Activated CD8-positive, alpha-beta memory T cell treated with anti-CD3 and anti-CD28 coated beads, Interleukin-2, amount 10 ng/mL, durations not matched to agents 7 days and 5 days (primary cell): ENCODE data around the gene CDC7. TPM values are rescaled to one million over a fixed set of nuclear protein-coding genes. Genes with fewer than 3 reads are reported as not detected.
"Not testable (repeated sequence)": the region's sequence is repeated elsewhere in the genome, so short reads cannot be mapped to it uniquely, and the experiment has no call there.

Source experiments
- ATAC-seq: fragments of 150-1000 bp; cut with Tn5 transposase; one replicate; pipeline ENCODE4 v1.10.0; 2021; ENCODE audit warnings: moderate library complexity
- CTCF ChIA-PET: fragments of 350-600 bp; sonication (Branson Sonifier 250); formaldehyde crosslinking; loops from one replicate; lab custom pipeline; 2021; ENCODE audit warnings: antibody characterized with exemption; lab: Charles Lee
- DNase-seq: peaks from one replicate; pipeline ENCODE4 v3.0.0-alpha.2; 2020
- H3K27ac Mint-ChIP-seq: one replicate; pipeline ENCODE4 v1.8.0; 2021; ENCODE audit warnings: mild to moderate bottlenecking, mixed read lengths
- H3K27me3 Mint-ChIP-seq: one replicate; pipeline ENCODE4 v1.8.0; 2021; ENCODE audit warnings: mixed read lengths
- H3K36me3 Mint-ChIP-seq: one replicate; pipeline ENCODE4 v1.8.0; 2021; ENCODE audit warnings: mild to moderate bottlenecking, mixed read lengths
- H3K4me1 Mint-ChIP-seq: one replicate; pipeline ENCODE4 v1.8.0; 2021; ENCODE audit warnings: mixed read lengths
- H3K4me3 Mint-ChIP-seq: one replicate; pipeline ENCODE4 v1.8.0; 2021; ENCODE audit warnings: mild to moderate bottlenecking, moderate library complexity, mixed read lengths
- H3K9me3 Mint-ChIP-seq: one replicate; pipeline ENCODE4 v1.8.0; 2022; ENCODE audit warnings: low read depth, mixed read lengths
- total RNA-seq, 2 experiments: library from RNA; stranded (reverse); gene quantifications; one replicate each; pipeline ENCODE4 v1.2.3, GENCODE V29; 2021

Gene CDC7
- total RNA-seq, 2 experiments from 2014 or later = 39.5 to 39.7 TPM

- DNase-seq, H3K27ac Mint-ChIP-seq, ATAC-seq, H3K27me3 Mint-ChIP-seq, CTCF ChIA-PET, H3K4me3 Mint-ChIP-seq, H3K9me3 Mint-ChIP-seq: not testable (repeated sequence)
- peaks cover 56% of the 10 kb centered on the region for H3K36me3 Mint-ChIP-seq
- H3K4me1 Mint-ChIP-seq = peaks cover 18% of the 10 kb centered on the region
Observed at GRCh38 chr1:91516605-91517004, 16.0 kb downstream of the CDC7 start.

DNA sequence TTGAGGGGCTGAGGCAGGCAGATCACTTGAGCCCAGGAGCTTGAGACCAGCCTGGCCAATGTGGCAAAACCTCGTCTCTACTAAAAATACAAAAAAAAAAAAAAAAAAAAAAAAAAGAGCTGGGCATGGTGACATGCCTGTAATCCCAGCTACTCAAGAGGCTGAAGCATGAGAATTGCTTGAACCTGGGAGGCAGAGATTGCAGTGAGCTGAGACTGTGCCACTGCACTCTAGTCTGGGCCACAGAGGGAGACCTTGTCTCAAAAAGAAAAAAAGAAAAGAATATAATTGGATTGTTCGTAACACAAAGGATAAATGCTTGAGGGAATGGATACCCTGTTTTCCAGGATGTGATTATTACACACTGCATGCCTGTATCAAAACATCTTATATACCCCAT lies 18.5 kb downstream of the CDC7 start:
- not testable (repeated sequence) for H3K9me3 Mint-ChIP-seq
- peaks cover 35% of the 10 kb centered on the region for H3K4me1 Mint-ChIP-seq

GRCh38 chr1:91520942-91521507 lies 20.4 kb downstream of the CDC7 start:
- DNase-seq (no peak), ATAC-seq (peak; percentile 37)
- Mint-ChIP-seq H3K27ac (peak overlapping the region; percentile 25), H3K36me3 (peaks cover 54% of the 10 kb centered on the region), H3K27me3 (no peaks in the 10 kb centered on the region), H3K4me1 (peaks cover 35% of the 10 kb centered on the region), H3K9me3 (no peaks in the 10 kb centered on the region), H3K4me3 (no peak overlapping the region)
- CTCF ChIA-PET = interaction anchor here (1.2 kb wide), 1 partner anchor 363 kb away, joined by 3 read pairs; no protein-coding TSS in a partner anchor

More for the DNA sequence above, 18.5 kb downstream of the CDC7 start:
- H3K36me3 Mint-ChIP-seq = peaks cover 60% of the 10 kb centered on the region
- H3K4me3 Mint-ChIP-seq, H3K27ac Mint-ChIP-seq, H3K27me3 Mint-ChIP-seq, ATAC-seq, DNase-seq: not testable (repeated sequence)
- CTCF ChIA-PET = interaction anchor here (0.7 to 1.2 kb wide), 2 partner anchors 57 to 988 kb away, joined by 3 to 4 read pairs; no protein-coding TSS in a partner anchor

DNA sequence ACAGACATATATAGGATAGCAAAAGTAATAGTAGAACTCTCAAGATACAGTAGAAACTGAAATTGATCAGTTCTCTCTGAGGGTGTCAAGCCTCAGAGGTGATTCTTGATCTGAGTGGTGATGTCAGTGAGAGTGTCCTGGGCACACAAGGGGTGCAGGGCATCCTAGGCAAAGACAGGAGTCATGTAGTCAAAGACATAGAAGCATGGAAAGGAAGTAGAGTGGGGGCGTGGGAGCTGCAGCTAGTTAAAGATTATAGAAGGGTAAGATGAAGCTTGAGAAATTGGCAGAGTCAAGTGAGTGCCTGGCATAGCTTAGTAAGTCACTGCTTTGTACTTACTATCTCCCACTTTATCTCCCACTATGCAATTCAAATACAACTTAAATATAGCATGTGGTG lies 22.8 kb downstream of the CDC7 start:
- ATAC-seq (peak; percentile 93), DNase-seq (peak; percentile 61)
- CTCF ChIA-PET = interaction anchor here (1.3 to 3.2 kb wide), 4 partner anchors 10 to 405 kb away, joined by 3 to 14 read pairs (median 4); no protein-coding TSS in a partner anchor
- H3K4me1 Mint-ChIP-seq = peaks cover 29% of the 10 kb centered on the region
- H3K36me3 Mint-ChIP-seq = peaks cover 32% of the 10 kb centered on the region
- H3K9me3 Mint-ChIP-seq = no peaks in the 10 kb centered on the region
- H3K4me3 Mint-ChIP-seq = no peak overlapping the region
- H3K27me3 Mint-ChIP-seq = no peaks in the 10 kb centered on the region
- peak overlapping the region; percentile 40 for H3K27ac Mint-ChIP-seq

DNA sequence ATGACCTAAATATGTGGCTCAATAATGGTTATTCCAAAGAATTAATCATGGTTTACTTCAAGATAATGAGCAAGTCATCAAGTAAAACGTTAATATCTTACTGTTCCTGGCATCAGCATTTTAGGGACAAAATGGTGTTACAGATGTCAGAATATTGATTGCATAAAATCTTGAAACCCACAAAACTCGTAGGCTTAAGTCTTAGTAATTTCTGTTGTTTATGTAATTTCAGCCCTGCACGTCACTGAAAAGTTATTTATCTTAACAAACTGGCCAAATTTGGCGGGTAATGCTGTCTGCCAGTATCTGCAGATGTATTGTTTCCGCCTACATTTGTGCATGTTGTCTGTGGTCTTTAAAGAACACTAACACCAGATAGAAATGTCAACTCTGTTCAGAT lies 25.8 kb downstream of the CDC7 start:
- ATAC-seq (no peak), DNase-seq (no peak)
- CTCF ChIA-PET = no interaction called here
- Mint-ChIP-seq H3K4me1 (peaks cover 31% of the 10 kb centered on the region), H3K9me3 (no peaks in the 10 kb centered on the region), H3K27me3 (no peaks in the 10 kb centered on the region), H3K27ac (no peak overlapping the region), H3K36me3 (peaks cover 30% of the 10 kb centered on the region), H3K4me3 (no peak overlapping the region)

- Mint-ChIP-seq H3K4me3 (no peak overlapping the region), H3K9me3 (no peaks in the 10 kb centered on the region), H3K4me1 (peaks cover 30% of the 10 kb centered on the region), H3K27ac (no peak overlapping the region), H3K36me3 (peaks cover 27% of the 10 kb centered on the region), H3K27me3 (no peaks in the 10 kb centered on the region)
- DNase-seq (no peak), ATAC-seq (no peak)
- CTCF ChIA-PET = interaction anchor here (1.1 kb wide), 1 partner anchor 359 kb away, joined by 3 read pairs; the partner anchor contains the start of gene TGFBR3
Observed at GRCh38 chr1:91527266-91527765, 26.7 kb downstream of the CDC7 start.

GRCh38 chr1:91527781-91528180 lies 27.1 kb downstream of the CDC7 start:
- no peak overlapping the region for H3K27ac Mint-ChIP-seq
- H3K27me3 Mint-ChIP-seq = no peaks in the 10 kb centered on the region
- peaks cover 30% of the 10 kb centered on the region for H3K4me1 Mint-ChIP-seq
- CTCF ChIA-PET = interaction anchor here (1.1 kb wide), 1 partner anchor 358 kb away, joined by 3 read pairs; the partner anchor contains the start of gene TGFBR3
- peaks cover 27% of the 10 kb centered on the region for H3K36me3 Mint-ChIP-seq
- ATAC-seq = no peak
- no peak overlapping the region for H3K4me3 Mint-ChIP-seq
- no peak for DNase-seq
- no peaks in the 10 kb centered on the region for H3K9me3 Mint-ChIP-seq

- ATAC-seq (peak; percentile 30), DNase-seq (no peak)
- no peaks in the 10 kb centered on the region for H3K9me3 Mint-ChIP-seq
- no peaks in the 10 kb centered on the region for H3K27me3 Mint-ChIP-seq
- H3K27ac Mint-ChIP-seq = peak overlapping the region; percentile 67
- H3K4me3 Mint-ChIP-seq = no peak overlapping the region
- CTCF ChIA-PET = interaction anchor here (0.7 to 3.3 kb wide), 7 partner anchors 14 to 356 kb away, joined by 3 to 12 read pairs (median 3); no protein-coding TSS in a partner anchor
- peaks cover 21% of the 10 kb centered on the region for H3K36me3 Mint-ChIP-seq
- peaks cover 35% of the 10 kb centered on the region for H3K4me1 Mint-ChIP-seq
Observed at GRCh38 chr1:91529856-91530255, 29.2 kb downstream of the CDC7 start.

GRCh38 chr1:91533361-91534024 lies 32.8 kb downstream of the CDC7 start:
- CTCF ChIA-PET = interaction anchor here (0.7 to 1.0 kb wide), 3 partner anchors 8 to 270 kb away, joined by 3 read pairs; no protein-coding TSS in a partner anchor
- no peaks in the 10 kb centered on the region for H3K9me3 Mint-ChIP-seq
- peak overlapping the region; percentile 17 for H3K27ac Mint-ChIP-seq
- peaks cover 22% of the 10 kb centered on the region for H3K36me3 Mint-ChIP-seq
- ATAC-seq (no peak), DNase-seq (no peak)
- H3K4me1 Mint-ChIP-seq = peaks cover 39% of the 10 kb centered on the region
- no peak overlapping the region for H3K4me3 Mint-ChIP-seq
- H3K27me3 Mint-ChIP-seq = no peaks in the 10 kb centered on the region

- peaks cover 28% of the 10 kb centered on the region for H3K36me3 Mint-ChIP-seq
- DNase-seq = no peak
- H3K4me3 Mint-ChIP-seq = no peak overlapping the region
- H3K27me3 Mint-ChIP-seq = no peaks in the 10 kb centered on the region
- ATAC-seq = no peak
- H3K9me3 Mint-ChIP-seq = peaks cover under 1% of the 10 kb centered on the region
- no peak overlapping the region for H3K27ac Mint-ChIP-seq
- CTCF ChIA-PET = no interaction called here
- peaks cover 32% of the 10 kb centered on the region for H3K4me1 Mint-ChIP-seq
Observed at GRCh38 chr1:91535441-91535840, 34.8 kb downstream of the CDC7 start.

DNA sequence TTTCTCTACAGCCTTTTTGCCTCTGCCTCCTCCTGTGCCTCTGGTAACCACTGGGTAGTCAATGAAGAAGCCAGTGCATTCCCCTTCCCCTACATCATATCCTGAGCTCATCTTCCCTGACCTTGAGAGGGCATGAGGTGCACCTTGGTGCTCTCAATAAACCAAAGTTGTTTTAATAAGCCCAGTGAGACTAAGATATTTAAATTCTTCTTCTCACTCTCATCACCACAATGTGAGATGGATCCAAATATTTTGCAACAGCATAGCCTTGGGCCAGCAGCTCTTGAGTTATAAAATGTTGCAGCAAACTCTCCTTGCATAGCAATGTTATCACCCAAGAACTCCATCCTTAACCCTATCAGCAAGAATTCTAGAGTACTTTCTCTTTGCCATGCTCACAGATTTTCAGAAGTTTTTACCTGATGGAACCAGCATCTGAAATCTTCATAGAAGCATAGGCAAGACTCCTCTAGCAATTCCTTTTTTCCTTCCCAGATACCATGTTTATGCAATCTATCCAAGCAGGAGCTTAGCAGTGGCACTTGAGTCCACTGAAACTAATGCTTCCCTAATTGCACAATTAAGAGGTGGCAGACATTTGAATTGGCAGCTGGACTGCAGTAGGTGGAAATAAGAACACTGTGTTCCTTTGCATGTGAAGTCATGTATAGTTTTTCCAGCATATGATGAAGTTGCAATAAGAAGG lies 36.8 kb downstream of the CDC7 start:
- ATAC-seq (no peak), DNase-seq (no peak)
- H3K36me3 Mint-ChIP-seq = peaks cover 41% of the 10 kb centered on the region
- H3K27ac Mint-ChIP-seq = no peak overlapping the region
- H3K4me3 Mint-ChIP-seq = no peak overlapping the region
- peaks cover 4% of the 10 kb centered on the region for H3K9me3 Mint-ChIP-seq
- CTCF ChIA-PET = interaction anchor here (0.7 kb wide), 1 partner anchor 10 kb away, joined by 3 read pairs; no protein-coding TSS in a partner anchor
- H3K27me3 Mint-ChIP-seq = no peaks in the 10 kb centered on the region
- H3K4me1 Mint-ChIP-seq = peaks cover 43% of the 10 kb centered on the region

- Mint-ChIP-seq H3K9me3 (peaks cover 4% of the 10 kb centered on the region), H3K4me3 (no peak overlapping the region), H3K36me3 (peaks cover 38% of the 10 kb centered on the region), H3K27ac (no peak overlapping the region), H3K4me1 (peaks cover 41% of the 10 kb centered on the region), H3K27me3 (no peaks in the 10 kb centered on the region)
- CTCF ChIA-PET = interaction anchor here (0.7 kb wide), 1 partner anchor 9 kb away, joined by 3 read pairs; no protein-coding TSS in a partner anchor
- ATAC-seq (no peak), DNase-seq (no peak)
Observed at GRCh38 chr1:91537987-91538304, 37.3 kb downstream of the CDC7 start.

GRCh38 chr1:91540910-91541309 lies 40.3 kb downstream of the CDC7 start:
- Mint-ChIP-seq H3K9me3 (peaks cover 4% of the 10 kb centered on the region), H3K27ac (no peak overlapping the region), H3K4me3 (no peak overlapping the region), H3K27me3 (no peaks in the 10 kb centered on the region), H3K4me1 (peaks cover 35% of the 10 kb centered on the region), H3K36me3 (peaks cover 36% of the 10 kb centered on the region)
- ATAC-seq = no peak
- no peak for DNase-seq
- CTCF ChIA-PET = interaction anchor here (1.2 kb wide), 1 partner anchor 17 kb away, joined by 3 read pairs; no protein-coding TSS in a partner anchor
